Measurements from ENCODE around the gene PABPC3.

Gene PABPC3

GRCh38 chr13:25148402-25148771 lies 52.5 kb downstream of the PABPC3 start:
- ChIA-PET POLR2A (no interaction called here), CTCF (interaction anchor here (2.4 kb wide), 1 partner anchor 35 kb away, joined by 10 read pairs; no protein-coding TSS in a partner anchor)
- TF ChIP-seq CTCF (IDR thresholded peaks at IDR 0.05; ENCODE audit: control extremely low read depth, extremely low read depth, low read depth, missing control alignments), result no peak
- no peak for DNase-seq (ENCODE audit: extremely low spot score)
